ENCODE data around the gene MMP13.

The MMP13 gene

GRCh38 chr11:102933627-102934026, 21.9 kb downstream of the MMP13 start:
- TF ChIP-seq POLR2AphosphoS5 (IDR thresholded peaks at IDR 0.05; ENCODE audit: low read depth, low read length) (no peak), POLR2A (IDR thresholded peaks at IDR 0.05; ENCODE audit: low read depth, low read length) (no peak), TAF1 (IDR thresholded peaks at IDR 0.05; ENCODE audit: borderline replicate concordance, low read depth, low read length) (no peak)
- DNase-seq (ENCODE audit: insufficient read length): no peak
- FAIRE-seq: peak; percentile 70

DNA sequence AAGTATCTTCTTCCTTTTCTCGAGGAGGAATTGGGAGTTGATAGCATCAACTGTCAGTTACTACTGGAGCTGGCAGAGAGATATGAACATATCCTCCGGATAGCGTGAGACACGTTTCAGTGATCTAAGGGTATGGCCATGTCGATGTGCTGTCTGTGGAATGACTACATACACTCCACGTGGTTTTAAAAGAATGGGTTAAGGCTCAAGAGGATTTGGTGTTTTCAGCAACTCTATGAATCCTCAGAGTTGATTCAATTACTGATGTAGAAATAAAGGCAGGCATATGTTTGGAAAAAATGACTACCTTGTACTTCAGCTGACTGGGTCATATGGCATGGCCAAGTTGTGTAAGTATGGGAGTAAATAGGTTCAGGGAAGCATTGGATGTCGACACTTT, 22.9 kb downstream of the MMP13 start:
- TF ChIP-seq POLR2AphosphoS5 (IDR thresholded peaks at IDR 0.05; ENCODE audit: low read depth, low read length) (no peak), POLR2A (IDR thresholded peaks at IDR 0.05; ENCODE audit: low read depth, low read length) (no peak), TAF1 (IDR thresholded peaks at IDR 0.05; ENCODE audit: borderline replicate concordance, low read depth, low read length) (no peak)
- FAIRE-seq (no peak), DNase-seq (ENCODE audit: insufficient read length) (no peak)

DNA sequence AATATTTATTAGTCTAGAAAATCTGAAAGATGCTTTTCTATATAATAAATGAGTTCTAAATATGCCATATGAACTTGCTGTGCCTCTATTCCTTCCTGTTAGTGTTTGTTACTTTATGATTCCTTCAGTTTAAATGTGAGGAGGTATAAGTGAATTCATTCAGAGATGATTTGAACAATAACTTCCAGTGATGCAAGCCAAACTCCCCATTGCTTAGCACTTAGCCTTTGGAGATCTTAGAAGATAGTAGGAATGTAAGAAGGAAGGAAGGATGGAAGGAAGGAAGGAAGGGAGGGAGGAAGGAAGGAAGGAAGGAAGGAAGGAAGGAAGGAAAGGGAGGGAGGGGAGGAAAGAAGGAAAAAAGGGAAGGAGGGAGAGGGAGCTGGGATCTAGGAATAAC, 25.1 kb downstream of the MMP13 start:
- TF ChIP-seq TAF1 (IDR thresholded peaks at IDR 0.05; ENCODE audit: borderline replicate concordance, low read depth, low read length) (no peak), POLR2A (IDR thresholded peaks at IDR 0.05; ENCODE audit: low read depth, low read length) (no peak), POLR2AphosphoS5 (IDR thresholded peaks at IDR 0.05; ENCODE audit: low read depth, low read length) (no peak)
- DNase-seq (ENCODE audit: insufficient read length) (no peak), FAIRE-seq (no peak)

DNA sequence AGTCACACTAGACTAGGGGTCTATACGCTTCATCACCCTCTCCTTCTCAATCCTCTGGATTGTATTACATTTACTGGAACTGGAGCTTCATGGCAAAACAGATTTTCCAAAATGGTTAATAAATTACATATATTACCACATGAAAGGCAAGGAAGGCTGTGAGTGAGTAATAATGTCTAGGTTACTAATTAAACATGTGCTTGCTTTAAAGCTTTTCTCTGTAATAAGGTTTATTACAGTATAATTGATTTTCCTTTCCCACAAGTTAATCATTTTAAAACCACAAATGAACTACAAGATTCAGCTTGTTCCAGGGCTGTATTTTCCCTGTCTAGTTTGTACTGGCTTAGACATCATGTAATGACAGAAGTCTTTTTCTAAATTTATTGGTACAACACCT, 25.6 kb downstream of the MMP13 start:
- no peak for DNase-seq (ENCODE audit: insufficient read length)
- FAIRE-seq: no peak
- TF ChIP-seq TAF1 (IDR thresholded peaks at IDR 0.05; ENCODE audit: borderline replicate concordance, low read depth, low read length) (no peak), POLR2A (IDR thresholded peaks at IDR 0.05; ENCODE audit: low read depth, low read length) (no peak), POLR2AphosphoS5 (IDR thresholded peaks at IDR 0.05; ENCODE audit: low read depth, low read length) (no peak)

- FAIRE-seq: peak; percentile 5
These were observed 26.4 kb downstream of the MMP13 start for GRCh38 chr11:102929166-102929565.

GRCh38 chr11:102928247-102928646, 27.3 kb downstream of the MMP13 start:
- no peak for TF ChIP-seq POLR2A (IDR thresholded peaks at IDR 0.05; ENCODE audit: low read depth, low read length)
- no peak for TF ChIP-seq POLR2AphosphoS5 (IDR thresholded peaks at IDR 0.05; ENCODE audit: low read depth, low read length)
- TF ChIP-seq TAF1 (IDR thresholded peaks at IDR 0.05; ENCODE audit: borderline replicate concordance, low read depth, low read length): no peak
- DNase-seq (ENCODE audit: insufficient read length) (no peak), FAIRE-seq (no peak)

More at GRCh38 chr11:102929166-102929565, 26.4 kb downstream of the MMP13 start:
- no peak for TF ChIP-seq POLR2AphosphoS5 (IDR thresholded peaks at IDR 0.05; ENCODE audit: low read depth, low read length)
- no peak for TF ChIP-seq POLR2A (IDR thresholded peaks at IDR 0.05; ENCODE audit: low read depth, low read length)
- DNase-seq (ENCODE audit: insufficient read length): no peak

DNA sequence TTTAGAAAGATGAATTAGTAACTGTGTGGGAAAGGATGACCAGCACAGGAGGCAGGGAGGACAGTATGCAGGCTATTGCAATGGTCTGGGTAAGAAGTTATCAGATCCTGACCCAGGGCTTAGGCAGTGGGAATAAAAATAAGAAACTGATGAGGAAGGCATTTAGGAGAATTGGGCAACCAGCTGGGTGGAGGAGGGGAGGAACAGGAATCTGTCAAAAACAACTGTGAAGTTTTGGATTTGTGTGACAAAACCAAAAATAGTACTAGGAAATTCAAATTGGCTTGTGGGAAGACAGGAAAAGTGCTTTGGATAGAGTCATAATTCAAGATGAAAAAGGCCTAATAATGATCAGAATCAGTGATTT, 27.9 kb downstream of the MMP13 start:
- no peak for FAIRE-seq
- no peak for DNase-seq (ENCODE audit: insufficient read length)
- TF ChIP-seq POLR2A (IDR thresholded peaks at IDR 0.05; ENCODE audit: low read depth, low read length) (no peak), TAF1 (IDR thresholded peaks at IDR 0.05; ENCODE audit: borderline replicate concordance, low read depth, low read length) (no peak), POLR2AphosphoS5 (IDR thresholded peaks at IDR 0.05; ENCODE audit: low read depth, low read length) (no peak)

GRCh38 chr11:102926961-102927623, 28.4 kb downstream of the MMP13 start:
- FAIRE-seq: no peak
- TF ChIP-seq TAF1 (IDR thresholded peaks at IDR 0.05; ENCODE audit: borderline replicate concordance, low read depth, low read length) (no peak), POLR2AphosphoS5 (IDR thresholded peaks at IDR 0.05; ENCODE audit: low read depth, low read length) (no peak), POLR2A (IDR thresholded peaks at IDR 0.05; ENCODE audit: low read depth, low read length) (no peak)
- no peak for DNase-seq (ENCODE audit: insufficient read length)

DNA sequence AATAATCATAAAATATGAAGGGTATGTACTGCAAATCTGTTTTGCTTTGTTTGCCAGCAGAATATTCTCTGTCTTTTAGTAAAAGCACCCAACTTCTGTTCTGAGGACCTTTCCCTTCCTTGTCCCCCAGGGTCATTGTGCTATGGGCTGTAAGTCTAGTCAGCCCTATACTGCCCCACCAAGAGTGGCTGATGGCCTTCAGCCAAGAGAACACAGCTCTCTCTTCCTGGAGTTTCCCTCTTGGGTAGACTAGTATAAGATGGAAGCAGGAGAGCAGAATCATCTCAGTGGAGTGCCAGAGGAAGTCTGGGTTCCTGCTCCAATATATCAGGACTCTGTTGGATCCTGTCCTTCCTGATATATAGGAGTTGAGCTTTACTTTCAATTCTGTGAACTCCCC, 29.0 kb downstream of the MMP13 start:
- TF ChIP-seq TAF1 (IDR thresholded peaks at IDR 0.05; ENCODE audit: borderline replicate concordance, low read depth, low read length) (no peak), POLR2AphosphoS5 (IDR thresholded peaks at IDR 0.05; ENCODE audit: low read depth, low read length) (no peak)
- DNase-seq (ENCODE audit: insufficient read length): no peak
- FAIRE-seq: no peak

GRCh38 chr11:102925988-102926387, 29.5 kb downstream of the MMP13 start:
- TF ChIP-seq POLR2A (IDR thresholded peaks at IDR 0.05; ENCODE audit: low read depth, low read length): no peak
- no peak for TF ChIP-seq TAF1 (IDR thresholded peaks at IDR 0.05; ENCODE audit: borderline replicate concordance, low read depth, low read length)
- no peak for TF ChIP-seq POLR2AphosphoS5 (IDR thresholded peaks at IDR 0.05; ENCODE audit: low read depth, low read length)
- FAIRE-seq: no peak

DNA sequence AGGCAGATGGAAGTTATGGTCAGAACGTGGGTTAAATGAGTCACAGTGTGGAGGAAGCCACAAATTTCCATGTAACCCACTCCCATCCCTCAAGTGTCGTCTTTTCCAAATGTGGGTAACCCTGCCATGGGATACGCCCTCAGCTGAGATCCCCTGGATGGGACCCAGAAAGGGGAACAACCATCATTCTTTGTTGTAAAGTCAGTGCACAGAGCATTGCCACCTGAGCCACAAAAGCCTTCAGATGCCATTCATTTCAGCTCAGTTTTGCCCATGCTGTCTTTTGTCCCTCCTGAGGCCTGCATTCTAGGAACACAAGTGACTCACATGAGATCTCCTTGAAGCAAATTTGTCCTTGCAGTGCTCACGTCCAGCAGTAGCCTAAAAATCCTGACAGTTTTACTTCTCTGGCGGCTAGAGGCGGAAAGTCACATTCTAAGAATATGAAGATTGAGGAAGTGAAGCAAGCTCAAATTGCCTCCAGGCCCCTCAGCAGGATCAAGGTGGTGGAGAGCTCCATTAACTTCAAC, 30.6 kb downstream of the MMP13 start:
- no peak for TF ChIP-seq POLR2AphosphoS5 (IDR thresholded peaks at IDR 0.05; ENCODE audit: low read depth, low read length)
- no peak for TF ChIP-seq TAF1 (IDR thresholded peaks at IDR 0.05; ENCODE audit: borderline replicate concordance, low read depth, low read length)
- no peak for TF ChIP-seq POLR2A (IDR thresholded peaks at IDR 0.05; ENCODE audit: low read depth, low read length)

More at GRCh38 chr11:102925988-102926387, 29.5 kb downstream of the MMP13 start:
- no peak for DNase-seq (ENCODE audit: insufficient read length)

GRCh38 chr11:102921587-102922220, 33.8 kb downstream of the MMP13 start:
- TF ChIP-seq POLR2A (IDR thresholded peaks at IDR 0.05; ENCODE audit: low read depth, low read length) (no peak), TAF1 (IDR thresholded peaks at IDR 0.05; ENCODE audit: borderline replicate concordance, low read depth, low read length) (no peak), POLR2AphosphoS5 (IDR thresholded peaks at IDR 0.05; ENCODE audit: low read depth, low read length) (no peak)
- no peak for DNase-seq (ENCODE audit: insufficient read length)

More for the DNA sequence above, 30.6 kb downstream of the MMP13 start:
- DNase-seq (ENCODE audit: insufficient read length) (no peak), FAIRE-seq (no peak)

More at GRCh38 chr11:102921587-102922220, 33.8 kb downstream of the MMP13 start:
- peak; percentile 21 for FAIRE-seq
